HCT116 (cell line): ENCODE data around the gene PLEKHG5. TPM values are rescaled to one million over a fixed set of nuclear protein-coding genes. Genes with fewer than 3 reads are reported as not detected.
A peak's percentile ranks its signal among the peaks of the same experiment; 100 is the strongest.

Experiments used
- ATAC-seq: fragments of 200-7000 bp; cut with Tn5 transposase; 2 replicates; pipeline ENCODE4 v1.9.1; 2020; ENCODE audit warnings: mild to moderate bottlenecking, moderate library complexity
- BruUV-seq: library from RNA; stranded (reverse); fragments of 400-500 nt; replicated peaks from 2 replicates; lab custom pipeline; 2021; lab: Mats Ljungman, UMichigan
- CTCF ChIA-PET: fragments of 300-600 bp; sonication (Branson Sonifier 250); formaldehyde crosslinking; loops from one replicate; lab custom pipeline; 2021; ENCODE audit warnings: antibody characterized with exemption; lab: Charles Lee
- POLR2A ChIA-PET: fragments of 300-600, 350-600 bp; sonication (Branson Sonifier 250); formaldehyde crosslinking; loops from one replicate; lab custom pipeline; 2021; ENCODE audit warnings: antibody characterized with exemption; lab: Charles Lee
- RAD21 ChIA-PET, 2 experiments: fragments of 300-600 bp; sonication (Branson Sonifier 250); formaldehyde crosslinking; loops; one replicate each; lab custom pipeline; 2023; ENCODE audit warnings: low total read pairs in 2 of 2; ENCODE audit not compliant: uncharacterized antibody in 2 of 2, unreplicated experiment in 2 of 2, low non-redundant PET in 1 of 2; lab: Charles Lee
- DNase-seq: peaks from one replicate; pipeline ENCODE4 v3.0.0-alpha.2; 2010; ENCODE audit warnings: low read depth, low spot score
- H2AFZ ChIP-seq: fragments of 200-600 bp; shearing (Covaris generic), sonication (generic); 2 replicates; pipeline ENCODE4 v1.6.1; 2017; ENCODE audit warnings: low read depth, mixed run types, mixed read lengths, antibody characterized with exemption, low read length; ENCODE audit not compliant: poor library complexity, severe bottlenecking
- H3K27ac ChIP-seq: 2 replicates; pipeline ENCODE4 v1.5.1; 2012; ENCODE audit warnings: low read depth, low read length
- H3K27me3 ChIP-seq: fragments of 200-600 bp; sonication (generic); 2 replicates; pipeline ENCODE4 v1.6.1; 2016; ENCODE audit warnings: mixed run types, low read length, mixed read lengths; ENCODE audit not compliant: insufficient read depth
- H3K36me3 ChIP-seq, 2 experiments: fragments of 200-500 bp in 1 of 2; fragments of 200-600 bp in 1 of 2; sonication (Bioruptor generic) in 1 of 2; sonication (generic) in 1 of 2; 2 replicates each; pipeline versions ENCODE4 v1.5.1 to v1.6.1; 2014 to 2016; ENCODE audit warnings: low read length in 2 of 2, inconsistent platforms in 1 of 2, mixed read lengths in 1 of 2, mixed run types in 1 of 2; ENCODE audit not compliant: insufficient read depth in 2 of 2, control insufficient read depth in 1 of 2
- H3K4me1 ChIP-seq, 2 experiments: fragments of 200-600 bp in 1 of 2; sonication (generic) in 1 of 2; 2 replicates each; pipeline versions ENCODE4 v1.5.1 to v1.6.1; 2012 to 2017; ENCODE audit warnings: low read length in 2 of 2, inconsistent platforms in 1 of 2, mild to moderate bottlenecking in 1 of 2, mixed read lengths in 1 of 2, mixed run types in 1 of 2, moderate library complexity in 1 of 2; ENCODE audit not compliant: insufficient read depth in 2 of 2, control insufficient read depth in 1 of 2
- H3K4me2 ChIP-seq: fragments of 200-600 bp; sonication (generic); 2 replicates; pipeline ENCODE4 v1.6.1; 2017; ENCODE audit warnings: mixed run types, low read length, mixed read lengths
- H3K4me3 ChIP-seq, 2 experiments: fragments of 200-600 bp in 1 of 2; sonication (generic) in 1 of 2; replicated peaks in 1 of 2; 2 replicates each; pipeline ENCODE4 v1.5.1; 2011 to 2016; ENCODE audit warnings: low read length in 2 of 2, control low read depth in 1 of 2, low read depth in 1 of 2, mild to moderate bottlenecking in 1 of 2, mixed read lengths in 1 of 2, mixed run types in 1 of 2
- H3K79me2 ChIP-seq: fragments of 200-600 bp; sonication (generic); 2 replicates; pipeline ENCODE4 v1.6.1; 2017; ENCODE audit warnings: mild to moderate bottlenecking, mixed run types, low read length, moderate library complexity, mixed read lengths; ENCODE audit not compliant: insufficient read depth
- H3K9ac ChIP-seq: fragments of 200-600 bp; sonication (generic); 2 replicates; pipeline ENCODE4 v1.6.1; 2016; ENCODE audit warnings: low read length, mixed read lengths
- H3K9me2 ChIP-seq: fragments of 200-600 bp; sonication (generic), shearing (Covaris generic); 2 replicates; pipeline ENCODE4 v1.6.1; 2017; ENCODE audit warnings: mixed run types, mild to moderate bottlenecking, moderate library complexity; ENCODE audit not compliant: insufficient read depth
- H3K9me3 ChIP-seq, 2 experiments: fragments of 200-500 bp in 1 of 2; fragments of 200-600 bp in 1 of 2; sonication (Bioruptor generic) in 1 of 2; sonication (generic) in 1 of 2; 2 replicates each; pipeline ENCODE4 v1.6.1; 2014 to 2017; ENCODE audit warnings: low read length in 2 of 2, mixed read lengths in 2 of 2, inconsistent platforms in 1 of 2, low read depth in 1 of 2, mild to moderate bottlenecking in 1 of 2, mixed run types in 1 of 2, moderate library complexity in 1 of 2; ENCODE audit not compliant: control insufficient read depth in 1 of 2, insufficient read depth in 1 of 2
- H4K20me1 ChIP-seq: fragments of 200-600 bp; sonication (generic), shearing (Covaris generic); 2 replicates; pipeline ENCODE4 v1.6.1; 2017; ENCODE audit warnings: mixed run types, mild to moderate bottlenecking, moderate library complexity; ENCODE audit not compliant: insufficient read depth
- CBX3 ChIP-seq: IDR thresholded peaks from 2 replicates; pipeline ENCODE4 v1.6.1; 2012; ENCODE audit warnings: low read depth
- CTCF ChIP-seq, 3 experiments: fragments of 200-600 bp in 1 of 3; sonication (generic) in 1 of 3; IDR thresholded peaks in 2 of 3; conservative IDR thresholded peaks in 1 of 3; 2 replicates each; pipeline ENCODE4 v1.5.1; 2012 to 2017; ENCODE audit warnings: low read depth in 2 of 3, low read length in 2 of 3, antibody characterized with exemption in 1 of 3, borderline replicate concordance in 1 of 3, control low read depth in 1 of 3, mild to moderate bottlenecking in 1 of 3, mixed read lengths in 1 of 3, mixed run types in 1 of 3, moderate library complexity in 1 of 3; ENCODE audit not compliant: insufficient read depth in 1 of 3
- SRF ChIP-seq: IDR thresholded peaks from 2 replicates; pipeline ENCODE4 v1.6.1; 2012; ENCODE audit warnings: low read depth
- YY1 ChIP-seq: IDR thresholded peaks from 2 replicates; pipeline ENCODE4 v1.6.1; 2011; ENCODE audit warnings: low read length, low read depth, moderate library complexity, mild to moderate bottlenecking; ENCODE audit not compliant: insufficient replicate concordance; ENCODE audit errors: extremely low read depth
- intact Hi-C: fragments of 100-400 bp; cut with micrococcal nuclease; formaldehyde crosslinking; loops from 2 replicates; pipeline ENCODE4 v1.10.0; 2022
- total RNA-seq: library from RNA; stranded (reverse); gene quantifications from one replicate; pipeline ENCODE4 v1.2.1, GENCODE V29; 2021; ENCODE audit not compliant: unreplicated experiment

Gene PLEKHG5
- total RNA-seq, 1 experiment from 2014 or later: 33.0 TPM

- Histone ChIP-seq H3K4me3 (no peak overlapping the region), H3K36me3 (no peaks in the 10 kb centered on the region), H3K27ac (no peak overlapping the region), H2AFZ (no peak overlapping the region), H3K4me2 (peak overlapping the region; percentile 61), H4K20me1 (no peaks in the 10 kb centered on the region), H3K27me3 (no peaks in the 10 kb centered on the region), H3K9me3 (no peaks in the 10 kb centered on the region), H3K9me2 (no peaks in the 10 kb centered on the region), H3K79me2 (peaks cover 5% of the 10 kb centered on the region; the same call in 1 of the 2 replicates), H3K9ac (peak overlapping the region; percentile 32; the same call in 1 of the 2 replicates), H3K4me1 (peaks cover 17 to 35% of the 10 kb centered on the region in 2 experiments)
- peak; percentile 52 for DNase-seq
- ATAC-seq: peak; percentile 64
- no TSS peak for BruUV-seq
- intact Hi-C loops: loop anchor here (1.0 to 5.0 kb wide), 2 partner anchors 37 to 731 kb away; no protein-coding TSS in a partner anchor
- ChIA-PET POLR2A (no interaction called here), CTCF (interaction anchor here (0.6 kb wide), 1 partner anchor 12 kb away, joined by 4 read pairs; no protein-coding TSS in a partner anchor), RAD21 (no interaction called here)
- no peak for TF ChIP-seq CBX3
- TF ChIP-seq CTCF (IDR thresholded peaks at IDR 0.05 in 2 of 3, conservative IDR thresholded peaks at IDR 0.05 in 1 of 3; ENCODE audit: borderline replicate concordance in 1 of 3, insufficient read depth in 1 of 3, low read depth in 2 of 3, low read length in 2 of 3): peak in 2 of 3 experiments; percentile 91 to 97; a peak in 4 of 6 replicates
- TF ChIP-seq YY1: peak; percentile 70
- no peak for TF ChIP-seq SRF
Measured at GRCh38 chr1:6486433-6487011, 4.9 kb downstream of the PLEKHG5 start.
